HepG2 (cell line): ENCODE data around the gene AP1G1. TPM values are rescaled to one million over a fixed set of nuclear protein-coding genes. Genes with fewer than 3 reads are reported as not detected.

Experiments
- ATAC-seq: fragments of 200-7000 bp; cut with Tn5 transposase; 3 replicates; pipeline ENCODE4 v1.9.1; 2020; ENCODE audit warnings: mild to moderate bottlenecking, moderate library complexity
- BruUV-seq: library from RNA; stranded (reverse); fragments of 400-500 nt; replicated peaks from 2 replicates; lab custom pipeline; 2021; lab: Mats Ljungman, UMichigan
- CTCF ChIA-PET: fragments of 300-600 bp; formaldehyde crosslinking; extraction: SDS; loops from one replicate; lab custom pipeline; 2021; ENCODE audit warnings: low total read pairs, inconsistent platforms, low intra/inter-chr PET ratio; lab: Yijun Ruan, JAX
- POLR2A ChIA-PET: fragments of 350-600 bp; sonication (Branson Sonifier 250); formaldehyde crosslinking; loops from one replicate; lab custom pipeline; 2020; ENCODE audit warnings: antibody characterized with exemption, inconsistent platforms; lab: Yijun Ruan, JAX
- DNase-seq: peaks from one replicate; pipeline ENCODE4 v3.0.0-alpha.2; 2015; ENCODE audit warnings: low spot score
- FAIRE-seq: peaks from 3 replicates; lab custom pipeline; 2011; peaks lifted over from hg19 to GRCh38; lab: Jason Lieb, UNC
- H2AFZ ChIP-seq: one replicate; pipeline ENCODE4 v1.6.1; 2011; ENCODE audit warnings: low read length, inconsistent platforms
- H3K27ac ChIP-seq: fragments of 300-600 bp; 3 replicates; pipeline ENCODE4 v1.8.0; 2011; ENCODE audit warnings: mixed run types, mild to moderate bottlenecking, mixed read lengths, low read length, inconsistent platforms; ENCODE audit not compliant: insufficient read depth; ENCODE audit errors: extremely low read length
- H3K27me3 ChIP-seq, 2 experiments: fragments of 200-600 bp in 1 of 2; 2 replicates in 1 of 2; 3 replicates in 1 of 2; pipeline versions ENCODE4 v1.6.0 to v1.8.0; 2011; ENCODE audit warnings: low read length in 2 of 2, mild to moderate bottlenecking in 2 of 2, moderate library complexity in 2 of 2, inconsistent platforms in 1 of 2; ENCODE audit not compliant: insufficient read depth in 2 of 2, control insufficient read depth in 1 of 2
- H3K36me3 ChIP-seq, 2 experiments: fragments of 200-600 bp in 1 of 2; replicated peaks in 1 of 2; 2 replicates in 1 of 2; 3 replicates in 1 of 2; pipeline versions ENCODE4 v1.5.1 to v1.8.0; 2011; ENCODE audit warnings: low read length in 2 of 2, inconsistent platforms in 1 of 2; ENCODE audit not compliant: insufficient read depth in 2 of 2, control insufficient read depth in 1 of 2
- H3K4me1 ChIP-seq: 2 replicates; pipeline ENCODE4 v1.5.1; 2012; ENCODE audit warnings: low read length, inconsistent platforms; ENCODE audit not compliant: insufficient read depth
- H3K4me2 ChIP-seq: 2 replicates; pipeline ENCODE4 v1.6.0; 2011; ENCODE audit warnings: low read depth, low read length, inconsistent platforms
- H3K4me3 ChIP-seq, 3 experiments: fragments of 200-600 bp in 1 of 3; sonication (generic), shearing (Covaris generic) in 1 of 3; replicated peaks in 1 of 3; 2 replicates each; pipeline ENCODE4 v1.5.1; 2011 to 2016; ENCODE audit warnings: low read length in 3 of 3, inconsistent platforms in 2 of 3, low read depth in 2 of 3, mild to moderate bottlenecking in 2 of 3, control low read depth in 1 of 3, mixed read lengths in 1 of 3; ENCODE audit not compliant: insufficient read depth in 1 of 3
- H3K79me2 ChIP-seq: one replicate; pipeline ENCODE4 v1.6.1; 2011; ENCODE audit warnings: low read length, inconsistent platforms; ENCODE audit not compliant: insufficient read depth
- H3K9ac ChIP-seq: 2 replicates; pipeline ENCODE4 v1.6.0; 2011; ENCODE audit warnings: mild to moderate bottlenecking, low read depth, low read length, inconsistent platforms; ENCODE audit not compliant: insufficient read depth
- H3K9me3 ChIP-seq: 2 replicates; pipeline ENCODE4 v1.5.1; 2012; ENCODE audit warnings: mild to moderate bottlenecking, low read length
- H4K20me1 ChIP-seq: 2 replicates; pipeline ENCODE4 v1.6.0; 2011; ENCODE audit warnings: inconsistent platforms, mild to moderate bottlenecking, low read length, moderate library complexity; ENCODE audit not compliant: insufficient read depth
- CENPT ChIP-seq: sonication (generic); formaldehyde crosslinking; IDR thresholded peaks from 2 replicates; pipeline ENCODE4 v1.8.0; 2022; ENCODE audit warnings: low read depth, mild to moderate bottlenecking, moderate library complexity, missing genetic modification reagents
- KDM5A ChIP-seq: fragments of 200-600 bp; sonication (generic); IDR thresholded peaks from 2 replicates; pipeline ENCODE4 v1.7.0; 2018; ENCODE audit warnings: antibody characterized with exemption, mild to moderate bottlenecking, low read length, borderline replicate concordance
- RBM39 ChIP-seq: fragments of 200-400 bp; formaldehyde crosslinking; IDR thresholded peaks from one replicate; pipeline ENCODE4 v1.6.1; 2018; ENCODE audit warnings: antibody characterized with exemption, mild to moderate bottlenecking, low read depth, low read length; ENCODE audit not compliant: poor library complexity, severe bottlenecking
- SATB2 ChIP-seq: sonication (generic); formaldehyde crosslinking; IDR thresholded peaks from 2 replicates; pipeline ENCODE4 v1.5.0; 2020; ENCODE audit warnings: missing genetic modification reagents
- ZBTB8A ChIP-seq: sonication (generic); formaldehyde crosslinking; IDR thresholded peaks from 2 replicates; pipeline ENCODE4 v1.4.0; 2020; ENCODE audit warnings: mild to moderate bottlenecking, low read depth, missing genetic modification reagents, borderline replicate concordance
- WGBS: methylation state at CpG from one replicate; pipeline ENCODE4 v1.1.6; 2017; ENCODE audit warnings: low lambda C conversion rate; 5-methylcytosine and 5-hydroxymethylcytosine counted together
- in situ Hi-C: cut with HindIII; loops from 2 replicates; pipeline ENCODE4 v1.10.0; 2017; ENCODE audit warnings: low pct_unique_long_range_greater_than_20kb; ENCODE audit not compliant: extremely low pct_ligation_motif_present
- intact Hi-C: fragments of 100-400 bp; cut with micrococcal nuclease; formaldehyde crosslinking; loops from one replicate; pipeline ENCODE4 v1.10.0; 2022; ENCODE audit not compliant: unreplicated experiment
- polyA plus RNA-seq, 8 experiments: library from polyadenylated mRNA; depleted of rRNA in 3 of 8; stranded (reverse) in 7 of 8; unstranded in 1 of 8; fragments of >200 nt; fragmentation: Illumina TruSeq in 4 of 8; extraction: Trizol in 4 of 8; gene quantifications; 2 replicates each; pipeline versions ENCODE4 v1.2.1 to v1.2.3, GENCODE V29; 2011 to 2016; ENCODE audit warnings: low read depth in 4 of 8, missing spikeins in 1 of 8, mixed read lengths in 1 of 8; ENCODE audit not compliant: insufficient read depth in 1 of 8
- total RNA-seq, 5 experiments: library from RNA; depleted of rRNA; stranded (reverse); fragments of >200 nt; fragmentation: Illumina TruSeq; extraction: Trizol; gene quantifications; 2 replicates each; pipeline ENCODE4 v1.2.3, GENCODE V29; 2016; ENCODE audit warnings: low read depth in 1 of 5
- TF ChIP-seq, protein P1 (sequence below): sonication (generic); formaldehyde crosslinking; IDR thresholded peaks from 2 replicates; pipeline ENCODE4 v1.4.0; 2020; ENCODE audit warnings: missing genetic modification reagents

The AP1G1 gene
- total and polyA plus RNA-seq, 2 of the 13 experiments (the other 11 are each of a cell fraction or from before 2014, with no cell fraction given) = 62.2 to 66.2 TPM

DNA sequence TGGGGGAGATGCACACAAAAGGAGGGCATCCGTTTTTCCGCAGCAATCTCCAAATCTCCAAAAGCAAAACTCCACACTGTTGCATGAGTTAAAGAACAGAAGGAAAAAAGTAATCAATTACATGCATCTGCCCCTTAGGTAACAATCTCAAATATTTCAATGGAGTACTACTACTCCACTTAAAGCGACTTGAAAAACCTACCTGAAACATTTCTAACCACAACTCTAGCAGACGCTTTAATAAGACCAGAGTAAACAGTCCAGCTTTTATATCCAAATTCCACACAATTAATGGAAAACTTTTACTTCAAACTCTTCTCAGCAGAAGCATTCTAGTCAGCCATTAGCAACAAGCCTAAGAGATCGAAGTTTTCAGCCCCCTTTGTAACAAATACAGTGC is 29.9 kb downstream of the AP1G1 start (continued):
- TF ChIP-seq, protein P1, sequence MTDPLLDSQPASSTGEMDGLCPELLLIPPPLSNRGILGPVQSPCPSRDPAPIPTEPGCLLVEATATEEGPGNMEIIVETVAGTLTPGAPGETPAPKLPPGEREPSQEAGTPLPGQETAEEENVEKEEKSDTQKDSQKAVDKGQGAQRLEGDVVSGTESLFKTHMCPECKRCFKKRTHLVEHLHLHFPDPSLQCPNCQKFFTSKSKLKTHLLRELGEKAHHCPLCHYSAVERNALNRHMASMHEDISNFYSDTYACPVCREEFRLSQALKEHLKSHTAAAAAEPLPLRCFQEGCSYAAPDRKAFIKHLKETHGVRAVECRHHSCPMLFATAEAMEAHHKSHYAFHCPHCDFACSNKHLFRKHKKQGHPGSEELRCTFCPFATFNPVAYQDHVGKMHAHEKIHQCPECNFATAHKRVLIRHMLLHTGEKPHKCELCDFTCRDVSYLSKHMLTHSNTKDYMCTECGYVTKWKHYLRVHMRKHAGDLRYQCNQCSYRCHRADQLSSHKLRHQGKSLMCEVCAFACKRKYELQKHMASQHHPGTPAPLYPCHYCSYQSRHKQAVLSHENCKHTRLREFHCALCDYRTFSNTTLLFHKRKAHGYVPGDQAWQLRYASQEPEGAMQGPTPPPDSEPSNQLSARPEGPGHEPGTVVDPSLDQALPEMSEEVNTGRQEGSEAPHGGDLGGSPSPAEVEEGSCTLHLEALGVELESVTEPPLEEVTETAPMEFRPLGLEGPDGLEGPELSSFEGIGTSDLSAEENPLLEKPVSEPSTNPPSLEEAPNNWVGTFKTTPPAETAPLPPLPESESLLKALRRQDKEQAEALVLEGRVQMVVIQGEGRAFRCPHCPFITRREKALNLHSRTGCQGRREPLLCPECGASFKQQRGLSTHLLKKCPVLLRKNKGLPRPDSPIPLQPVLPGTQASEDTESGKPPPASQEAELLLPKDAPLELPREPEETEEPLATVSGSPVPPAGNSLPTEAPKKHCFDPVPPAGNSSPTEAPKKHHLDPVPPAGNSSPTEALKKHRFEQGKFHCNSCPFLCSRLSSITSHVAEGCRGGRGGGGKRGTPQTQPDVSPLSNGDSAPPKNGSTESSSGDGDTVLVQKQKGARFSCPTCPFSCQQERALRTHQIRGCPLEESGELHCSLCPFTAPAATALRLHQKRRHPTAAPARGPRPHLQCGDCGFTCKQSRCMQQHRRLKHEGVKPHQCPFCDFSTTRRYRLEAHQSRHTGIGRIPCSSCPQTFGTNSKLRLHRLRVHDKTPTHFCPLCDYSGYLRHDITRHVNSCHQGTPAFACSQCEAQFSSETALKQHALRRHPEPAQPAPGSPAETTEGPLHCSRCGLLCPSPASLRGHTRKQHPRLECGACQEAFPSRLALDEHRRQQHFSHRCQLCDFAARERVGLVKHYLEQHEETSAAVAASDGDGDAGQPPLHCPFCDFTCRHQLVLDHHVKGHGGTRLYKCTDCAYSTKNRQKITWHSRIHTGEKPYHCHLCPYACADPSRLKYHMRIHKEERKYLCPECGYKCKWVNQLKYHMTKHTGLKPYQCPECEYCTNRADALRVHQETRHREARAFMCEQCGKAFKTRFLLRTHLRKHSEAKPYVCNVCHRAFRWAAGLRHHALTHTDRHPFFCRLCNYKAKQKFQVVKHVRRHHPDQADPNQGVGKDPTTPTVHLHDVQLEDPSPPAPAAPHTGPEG (CRISPR knock-in tag) = no peak
- TF ChIP-seq CENPT = no peak
- TF ChIP-seq KDM5A = no peak
- TF ChIP-seq, all 625 proteins: peak for 0

GRCh38 chr16:71777329-71777728 is 31.3 kb downstream of the AP1G1 start:
- Histone ChIP-seq H3K27me3 (no peaks in the 10 kb centered on the region), H3K4me2 (no peak overlapping the region), H3K9me3 (no peaks in the 10 kb centered on the region), H4K20me1 (peaks cover 4% of the 10 kb centered on the region; the same call in 1 of the 2 replicates), H3K9ac (no peak overlapping the region), H3K27ac (no peak overlapping the region), H3K4me1 (peaks cover 6% of the 10 kb centered on the region; the same call in 1 of the 2 replicates), H3K4me3 (no peak overlapping the region), H3K79me2 (peaks cover 32% of the 10 kb centered on the region), H2AFZ (no peak overlapping the region), H3K36me3 (peaks cover 20 to 64% of the 10 kb centered on the region in 2 experiments)
- no peak for FAIRE-seq
- ChIA-PET POLR2A (no interaction called here), CTCF (no interaction called here)
- in situ Hi-C loops = no loop called here
- no peak for TF ChIP-seq ZBTB8A (CRISPR knock-in tag)
- TF ChIP-seq SATB2 = no peak
- peak; percentile 43 for TF ChIP-seq RBM39
- ATAC-seq = peak; percentile 37
- no peak for DNase-seq
- intact Hi-C loops = no loop called here
- no TSS peak for BruUV-seq
- whole genome bisulfite sequencing = 96% methylated on average over 10 of the region's 10 CpGs
